Muscle layer of colon (tissue), 2 donors: ENCODE data around the gene TMEM41B.
"Not testable (repeated sequence)": the region's sequence is repeated elsewhere in the genome, so short reads cannot be mapped to it uniquely, and the experiment has no call there.

Source experiments
- H3K27ac ChIP-seq: one replicate; pipeline ENCODE4 v1.7.0; 2013; ENCODE audit warnings: low read depth, mild to moderate bottlenecking, low read length, moderate library complexity
- H3K27me3 ChIP-seq, 2 donors: one replicate each; pipeline ENCODE4 v1.7.0; 2013; ENCODE audit warnings: low read length in 2 of 2, mild to moderate bottlenecking in 2 of 2; ENCODE audit not compliant: insufficient read depth in 2 of 2, control insufficient read depth in 1 of 2
- H3K36me3 ChIP-seq: one replicate; pipeline ENCODE4 v1.7.0; 2013; ENCODE audit warnings: mild to moderate bottlenecking, low read length; ENCODE audit not compliant: insufficient read depth
- H3K4me1 ChIP-seq: one replicate; pipeline ENCODE4 v1.7.0; 2013; ENCODE audit warnings: mild to moderate bottlenecking, low read length; ENCODE audit not compliant: insufficient read depth
- H3K4me3 ChIP-seq, 2 donors: one replicate each; pipeline ENCODE4 v1.7.0; 2013; ENCODE audit warnings: low read length in 2 of 2, low read depth in 1 of 2, mild to moderate bottlenecking in 1 of 2, moderate library complexity in 1 of 2
- H3K9ac ChIP-seq: one replicate; pipeline ENCODE4 v1.7.0; 2013; ENCODE audit warnings: low read length
- H3K9me3 ChIP-seq: one replicate; pipeline ENCODE4 v1.7.0; 2013; ENCODE audit warnings: mild to moderate bottlenecking, low read length
- donor health status: abdominal sarcoma.
- donor health status: Adenocarcinoma of cecum.

TMEM41B gene

GRCh38 chr11:9330387-9331384, 16.3 kb upstream of the TMEM41B start:
- peaks cover 5% of the 10 kb centered on the region for H3K4me1 ChIP-seq
- no peak overlapping the region for H3K9ac ChIP-seq
- H3K9me3 ChIP-seq = no peaks in the 10 kb centered on the region
- H3K4me3 ChIP-seq = no peak overlapping the region
- H3K27ac ChIP-seq = no peak overlapping the region
- H3K36me3 ChIP-seq = no peaks in the 10 kb centered on the region
- no peaks in the 10 kb centered on the region for H3K27me3 ChIP-seq

- H3K4me1 ChIP-seq = peaks cover 4% of the 10 kb centered on the region
- H3K9ac ChIP-seq = no peak overlapping the region
- H3K27me3 ChIP-seq = no peaks in the 10 kb centered on the region
- H3K4me3 ChIP-seq = no peak overlapping the region
- no peaks in the 10 kb centered on the region for H3K36me3 ChIP-seq
- no peak overlapping the region for H3K27ac ChIP-seq
- no peaks in the 10 kb centered on the region for H3K9me3 ChIP-seq
Measured at GRCh38 chr11:9320047-9320446, 5.7 kb upstream of the TMEM41B start.

GRCh38 chr11:9319377-9320001, 5.1 kb upstream of the TMEM41B start:
- not testable (repeated sequence) for H3K4me1 ChIP-seq, H3K9me3 ChIP-seq, H3K36me3 ChIP-seq, H3K9ac ChIP-seq, H3K4me3 ChIP-seq, H3K27ac ChIP-seq, H3K27me3 ChIP-seq

GRCh38 chr11:9318442-9319376, 4.3 kb upstream of the TMEM41B start:
- not testable (repeated sequence) for H3K9ac ChIP-seq, H3K36me3 ChIP-seq, H3K27ac ChIP-seq, H3K4me1 ChIP-seq, H3K27me3 ChIP-seq, H3K9me3 ChIP-seq, H3K4me3 ChIP-seq

- peaks cover 24% of the 10 kb centered on the region for H3K4me1 ChIP-seq
- H3K9ac ChIP-seq = no peak overlapping the region
- H3K36me3 ChIP-seq = no peaks in the 10 kb centered on the region
- no peak overlapping the region for H3K4me3 ChIP-seq
- no peaks in the 10 kb centered on the region for H3K27me3 ChIP-seq
- H3K27ac ChIP-seq = no peak overlapping the region
- no peaks in the 10 kb centered on the region for H3K9me3 ChIP-seq
Measured at GRCh38 chr11:9316334-9316733, 1.9 kb upstream of the TMEM41B start.

GRCh38 chr11:9315078-9315688, 790 bp upstream of the TMEM41B start:
- Histone ChIP-seq H3K9ac (no peak overlapping the region), H3K9me3 (no peaks in the 10 kb centered on the region), H3K4me1 (peaks cover 24% of the 10 kb centered on the region), H3K27me3 (no peaks in the 10 kb centered on the region), H3K4me3 (peak overlapping the region; percentile 94 to 98), H3K27ac (peak overlapping the region; percentile 76), H3K36me3 (no peaks in the 10 kb centered on the region)

GRCh38 chr11:9313648-9314290, 624 bp downstream of the TMEM41B start:
- Histone ChIP-seq H3K36me3 (no peaks in the 10 kb centered on the region), H3K27me3 (no peaks in the 10 kb centered on the region), H3K9ac (peak overlapping the region; percentile 16), H3K4me1 (peaks cover 24% of the 10 kb centered on the region), H3K27ac (peak overlapping the region; percentile 79), H3K4me3 (peak overlapping the region; percentile 94 to 98), H3K9me3 (no peaks in the 10 kb centered on the region)

- Histone ChIP-seq H3K9ac (no peak overlapping the region), H3K4me1 (peaks cover 24% of the 10 kb centered on the region), H3K27ac (no peak overlapping the region), H3K9me3 (no peaks in the 10 kb centered on the region), H3K4me3 (no peak overlapping the region), H3K36me3 (no peaks in the 10 kb centered on the region), H3K27me3 (no peaks in the 10 kb centered on the region)
Measured at GRCh38 chr11:9310485-9311090, 3.8 kb downstream of the TMEM41B start.

- H3K4me1 ChIP-seq = no peaks in the 10 kb centered on the region
- no peaks in the 10 kb centered on the region for H3K27me3 ChIP-seq
- H3K9me3 ChIP-seq = no peaks in the 10 kb centered on the region
- H3K36me3 ChIP-seq = no peaks in the 10 kb centered on the region
- no peak overlapping the region for H3K4me3 ChIP-seq
- no peak overlapping the region for H3K9ac ChIP-seq
- no peak overlapping the region for H3K27ac ChIP-seq
Measured at GRCh38 chr11:9304178-9304577, 10.2 kb downstream of the TMEM41B start.

- Histone ChIP-seq H3K27me3 (no peaks in the 10 kb centered on the region), H3K27ac (no peak overlapping the region), H3K9me3 (no peaks in the 10 kb centered on the region), H3K4me3 (no peak overlapping the region), H3K9ac (no peak overlapping the region), H3K4me1 (no peaks in the 10 kb centered on the region), H3K36me3 (no peaks in the 10 kb centered on the region)
Measured at GRCh38 chr11:9302448-9302847, 11.9 kb downstream of the TMEM41B start.
